ENCODE data around the gene GNPNAT1.

The GNPNAT1 gene

DNA sequence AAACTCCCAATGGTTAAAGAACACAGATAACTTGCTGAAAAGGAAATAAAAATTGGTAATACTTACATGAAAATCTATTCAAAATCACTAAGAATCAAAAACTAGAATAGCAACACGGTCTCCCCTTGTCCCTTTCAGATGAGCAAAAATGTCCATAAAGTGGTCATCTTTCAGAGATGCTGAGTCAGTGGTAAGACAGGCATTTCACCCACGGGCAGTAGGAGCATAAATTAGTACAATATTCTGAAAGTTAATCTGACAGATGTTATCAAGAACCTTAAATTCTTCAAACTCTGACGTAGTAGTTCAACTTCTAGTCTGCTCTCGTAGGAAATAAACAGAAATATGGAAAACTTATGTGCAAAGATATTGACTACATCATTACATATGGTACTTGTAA is 33.1 kb upstream of the GNPNAT1 start:
- TF ChIP-seq, protein P1, sequence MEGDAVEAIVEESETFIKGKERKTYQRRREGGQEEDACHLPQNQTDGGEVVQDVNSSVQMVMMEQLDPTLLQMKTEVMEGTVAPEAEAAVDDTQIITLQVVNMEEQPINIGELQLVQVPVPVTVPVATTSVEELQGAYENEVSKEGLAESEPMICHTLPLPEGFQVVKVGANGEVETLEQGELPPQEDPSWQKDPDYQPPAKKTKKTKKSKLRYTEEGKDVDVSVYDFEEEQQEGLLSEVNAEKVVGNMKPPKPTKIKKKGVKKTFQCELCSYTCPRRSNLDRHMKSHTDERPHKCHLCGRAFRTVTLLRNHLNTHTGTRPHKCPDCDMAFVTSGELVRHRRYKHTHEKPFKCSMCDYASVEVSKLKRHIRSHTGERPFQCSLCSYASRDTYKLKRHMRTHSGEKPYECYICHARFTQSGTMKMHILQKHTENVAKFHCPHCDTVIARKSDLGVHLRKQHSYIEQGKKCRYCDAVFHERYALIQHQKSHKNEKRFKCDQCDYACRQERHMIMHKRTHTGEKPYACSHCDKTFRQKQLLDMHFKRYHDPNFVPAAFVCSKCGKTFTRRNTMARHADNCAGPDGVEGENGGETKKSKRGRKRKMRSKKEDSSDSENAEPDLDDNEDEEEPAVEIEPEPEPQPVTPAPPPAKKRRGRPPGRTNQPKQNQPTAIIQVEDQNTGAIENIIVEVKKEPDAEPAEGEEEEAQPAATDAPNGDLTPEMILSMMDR (IDR thresholded peaks at IDR 0.05), result no peak
- no peaks in the 10 kb centered on the region for H3K4me1 ChIP-seq (ENCODE audit: control insufficient read depth in 1 of 2, insufficient read depth in 1 of 2, low read depth in 1 of 2, low read length in 1 of 2)
- H3K9me3 ChIP-seq, result no peaks in the 10 kb centered on the region
- H3K27ac ChIP-seq, result no peak overlapping the region
- no peak overlapping the region for H3K4me3 ChIP-seq (ENCODE audit: low read depth in 1 of 2, low read length in 1 of 2)
- H3K27me3 ChIP-seq, result peaks cover 25% of the 10 kb centered on the region
- no peaks in the 10 kb centered on the region for H3K36me3 ChIP-seq

DNA sequence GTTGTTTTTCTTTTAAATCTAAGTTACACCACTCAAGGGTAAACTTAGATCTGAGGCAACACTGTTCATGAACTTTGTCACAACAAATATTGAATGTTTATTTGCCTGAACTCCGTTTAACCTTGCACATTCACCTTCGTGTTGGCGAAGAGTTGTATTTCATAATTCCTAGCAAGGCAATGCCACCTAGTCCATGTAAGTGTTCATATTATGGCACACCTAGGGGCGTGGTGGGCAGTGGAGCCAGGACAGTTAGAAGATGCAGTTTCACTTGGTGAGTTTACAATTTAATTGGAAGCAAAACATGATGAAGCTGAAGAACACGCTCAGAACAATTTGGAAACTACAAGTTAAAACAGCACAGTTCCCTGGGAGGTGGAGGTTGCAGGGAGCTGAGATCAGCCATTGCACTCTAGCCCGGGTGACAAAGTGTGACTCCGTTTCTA is 30.4 kb upstream of the GNPNAT1 start:
- Histone ChIP-seq H3K36me3 (no peaks in the 10 kb centered on the region), H3K4me1 (ENCODE audit: control insufficient read depth in 1 of 2, insufficient read depth in 1 of 2, low read depth in 1 of 2, low read length in 1 of 2) (no peaks in the 10 kb centered on the region), H3K9me3 (no peaks in the 10 kb centered on the region), H3K4me3 (ENCODE audit: low read depth in 1 of 2, low read length in 1 of 2) (no peak overlapping the region), H3K27me3 (peaks cover 25% of the 10 kb centered on the region), H3K27ac (no peak overlapping the region)
- TF ChIP-seq, protein P1 (IDR thresholded peaks at IDR 0.05), result no peak

DNA sequence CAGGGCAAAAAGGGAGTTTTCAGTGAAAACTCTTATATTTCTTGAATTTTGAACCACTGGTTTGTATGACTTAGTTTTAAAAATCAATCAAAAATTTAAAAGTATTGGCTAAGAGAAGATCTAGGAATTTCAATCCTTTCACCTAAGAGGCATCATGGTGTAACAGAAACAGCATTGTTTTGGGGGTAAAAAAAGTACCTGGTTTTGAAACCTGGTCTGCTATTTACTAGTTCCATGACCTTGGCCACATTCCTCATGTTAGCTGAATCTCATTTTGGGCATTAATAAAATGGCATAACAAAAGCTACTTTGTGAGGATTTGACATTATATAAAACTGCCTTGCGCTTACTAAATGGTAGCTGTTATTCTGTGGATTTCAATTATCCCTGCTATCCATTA is 16.7 kb upstream of the GNPNAT1 start:
- TF ChIP-seq, protein P1 (IDR thresholded peaks at IDR 0.05), result no peak
- Histone ChIP-seq H3K27me3 (no peaks in the 10 kb centered on the region), H3K4me1 (ENCODE audit: control insufficient read depth in 1 of 2, insufficient read depth in 1 of 2, low read depth in 1 of 2, low read length in 1 of 2) (no peaks in the 10 kb centered on the region), H3K36me3 (no peaks in the 10 kb centered on the region), H3K4me3 (ENCODE audit: low read depth in 1 of 2, low read length in 1 of 2) (no peak overlapping the region), H3K27ac (no peak overlapping the region), H3K9me3 (no peaks in the 10 kb centered on the region)

DNA sequence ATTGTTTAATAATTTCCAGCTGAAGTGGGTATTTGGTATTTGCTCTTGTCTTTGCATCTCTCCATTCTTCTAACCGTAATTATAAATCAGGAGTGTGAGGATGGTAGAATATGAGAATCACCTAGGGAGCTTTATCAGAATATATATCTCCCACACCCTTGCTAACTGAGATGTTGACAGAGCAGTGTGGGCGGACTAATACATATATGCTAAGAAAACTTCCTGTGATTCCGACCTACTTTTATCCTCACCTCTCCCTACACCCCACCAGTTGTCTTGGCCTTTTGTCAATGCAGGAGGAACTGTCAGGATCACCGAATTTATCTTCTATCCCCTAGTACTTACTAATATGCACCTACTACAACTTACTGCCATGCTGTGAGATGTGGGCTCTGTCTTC is 14.7 kb upstream of the GNPNAT1 start:
- Histone ChIP-seq H3K36me3 (no peaks in the 10 kb centered on the region), H3K9me3 (no peaks in the 10 kb centered on the region), H3K4me3 (ENCODE audit: low read depth in 1 of 2, low read length in 1 of 2) (no peak overlapping the region), H3K27ac (no peak overlapping the region), H3K27me3 (no peaks in the 10 kb centered on the region), H3K4me1 (ENCODE audit: control insufficient read depth in 1 of 2, insufficient read depth in 1 of 2, low read depth in 1 of 2, low read length in 1 of 2) (no peaks in the 10 kb centered on the region)
- TF ChIP-seq, protein P1 (IDR thresholded peaks at IDR 0.05), result no peak

DNA sequence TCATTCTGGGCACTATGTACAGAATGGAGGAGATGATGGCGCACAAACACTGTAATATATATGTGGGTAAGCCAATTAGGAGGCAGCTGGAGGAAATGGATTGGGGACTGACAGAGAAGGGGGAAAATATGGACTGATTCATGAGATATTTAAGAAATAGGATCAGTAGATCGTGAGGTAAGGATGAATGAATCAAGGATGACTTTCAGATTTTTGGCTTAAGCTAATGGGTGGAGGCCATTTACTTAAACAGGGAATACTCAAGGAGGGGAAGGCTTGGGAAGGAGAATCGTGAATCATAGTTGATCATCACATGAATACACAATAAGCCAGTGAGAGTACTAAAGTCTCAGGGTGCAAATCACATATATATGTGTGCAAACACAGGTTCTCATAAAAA is 11.2 kb upstream of the GNPNAT1 start:
- H3K36me3 ChIP-seq, result no peaks in the 10 kb centered on the region
- H3K4me3 ChIP-seq (ENCODE audit: low read depth in 1 of 2, low read length in 1 of 2), result no peak overlapping the region
- H3K27me3 ChIP-seq, result no peaks in the 10 kb centered on the region
- TF ChIP-seq, protein P1 (IDR thresholded peaks at IDR 0.05), result no peak
- H3K4me1 ChIP-seq (ENCODE audit: control insufficient read depth in 1 of 2, insufficient read depth in 1 of 2, low read depth in 1 of 2, low read length in 1 of 2), result no peaks in the 10 kb centered on the region
- H3K9me3 ChIP-seq, result no peaks in the 10 kb centered on the region
- H3K27ac ChIP-seq, result no peak overlapping the region

Data from neutrophil (primary cell).